Parathyroid adenoma (tissue), 2 donors: ENCODE results near the gene CLIC3.

ENCODE experiments used
- H2AFZ ChIP-seq: fragments of 300-600 bp; sonication (generic); one replicate; pipeline ENCODE4 v1.7.0; 2017; ENCODE audit warnings: antibody characterized with exemption, mild to moderate bottlenecking
- H3K27ac ChIP-seq: fragments of 300-600 bp; sonication (generic); one replicate; pipeline ENCODE4 v1.7.0; 2017
- H3K27me3 ChIP-seq: fragments of 300-600 bp; sonication (generic); one replicate; pipeline ENCODE4 v1.7.0; 2017; ENCODE audit warnings: low read length; ENCODE audit not compliant: control insufficient read depth, insufficient read depth
- H3K36me3 ChIP-seq: fragments of 300-600 bp; sonication (generic); one replicate; pipeline ENCODE4 v1.7.0; 2017; ENCODE audit warnings: low read length; ENCODE audit not compliant: control insufficient read depth, insufficient read depth
- H3K4me1 ChIP-seq: fragments of 300-600 bp; sonication (generic); one replicate; pipeline ENCODE4 v1.7.0; 2017; ENCODE audit warnings: control low read depth
- H3K4me2 ChIP-seq: fragments of 300-600 bp; sonication (generic); one replicate; pipeline ENCODE4 v1.7.0; 2017; ENCODE audit warnings: low read length
- H3K4me3 ChIP-seq: fragments of 300-600 bp; sonication (generic); one replicate; pipeline ENCODE4 v1.7.0; 2017; ENCODE audit warnings: low read depth, low read length
- H3K79me2 ChIP-seq: fragments of 300-600 bp; sonication (generic); one replicate; pipeline ENCODE4 v1.7.0; 2017; ENCODE audit warnings: control low read depth
- H3K9ac ChIP-seq: fragments of 300-600 bp; sonication (generic); one replicate; pipeline ENCODE4 v1.7.0; 2017; ENCODE audit warnings: mild to moderate bottlenecking
- H3K9me3 ChIP-seq: fragments of 300-600 bp; sonication (generic); one replicate; pipeline ENCODE4 v1.7.0; 2017; ENCODE audit warnings: low read length; ENCODE audit not compliant: control insufficient read depth
- CTCF ChIP-seq: fragments of 300-600 bp; sonication (generic); IDR thresholded peaks from one replicate; pipeline ENCODE4 v1.7.0; 2017; ENCODE audit warnings: antibody characterized with exemption, mild to moderate bottlenecking
- donor health status: primary hyperparathyroidism.

CLIC3 gene

GRCh38 chr9:137042751-137043727 lies 46.7 kb upstream of the CLIC3 start:
- Histone ChIP-seq H3K27me3 (no peaks in the 10 kb centered on the region), H3K9ac (no peak overlapping the region), H3K9me3 (no peaks in the 10 kb centered on the region), H3K4me2 (no peak overlapping the region), H2AFZ (no peak overlapping the region), H3K4me1 (peaks cover 2% of the 10 kb centered on the region), H3K27ac (peak overlapping the region; percentile 57), H3K79me2 (no peaks in the 10 kb centered on the region), H3K4me3 (no peak overlapping the region), H3K36me3 (no peaks in the 10 kb centered on the region)
- TF ChIP-seq CTCF = no peak

- Histone ChIP-seq H3K4me1 (peaks cover 2% of the 10 kb centered on the region), H3K79me2 (no peaks in the 10 kb centered on the region), H3K27me3 (no peaks in the 10 kb centered on the region), H3K4me3 (no peak overlapping the region), H3K9me3 (no peaks in the 10 kb centered on the region), H3K9ac (no peak overlapping the region), H3K4me2 (no peak overlapping the region), H3K27ac (peak overlapping the region; percentile 19), H3K36me3 (no peaks in the 10 kb centered on the region), H2AFZ (no peak overlapping the region)
- no peak for TF ChIP-seq CTCF
These were observed 44.8 kb upstream of the CLIC3 start for GRCh38 chr9:137041124-137041523.

GRCh38 chr9:137040568-137040967 lies 44.2 kb upstream of the CLIC3 start:
- Histone ChIP-seq H3K9ac (no peak overlapping the region), H3K27me3 (no peaks in the 10 kb centered on the region), H3K27ac (no peak overlapping the region), H3K4me3 (no peak overlapping the region), H2AFZ (no peak overlapping the region), H3K9me3 (no peaks in the 10 kb centered on the region), H3K4me1 (peaks cover 2% of the 10 kb centered on the region), H3K36me3 (no peaks in the 10 kb centered on the region), H3K4me2 (no peak overlapping the region), H3K79me2 (no peaks in the 10 kb centered on the region)
- TF ChIP-seq CTCF = no peak

- Histone ChIP-seq H2AFZ (no peak overlapping the region), H3K4me2 (no peak overlapping the region), H3K79me2 (no peaks in the 10 kb centered on the region), H3K36me3 (no peaks in the 10 kb centered on the region), H3K27ac (no peak overlapping the region), H3K9me3 (no peaks in the 10 kb centered on the region), H3K9ac (no peak overlapping the region), H3K4me1 (peaks cover 2% of the 10 kb centered on the region), H3K4me3 (no peak overlapping the region), H3K27me3 (no peaks in the 10 kb centered on the region)
- TF ChIP-seq CTCF = no peak
These were observed 43.4 kb upstream of the CLIC3 start for GRCh38 chr9:137039611-137040366.
